ENCODE measurements around the gene PDE4B.
A peak's percentile ranks its signal among the peaks of the same experiment; 100 is the strongest.

PDE4B gene

DNA sequence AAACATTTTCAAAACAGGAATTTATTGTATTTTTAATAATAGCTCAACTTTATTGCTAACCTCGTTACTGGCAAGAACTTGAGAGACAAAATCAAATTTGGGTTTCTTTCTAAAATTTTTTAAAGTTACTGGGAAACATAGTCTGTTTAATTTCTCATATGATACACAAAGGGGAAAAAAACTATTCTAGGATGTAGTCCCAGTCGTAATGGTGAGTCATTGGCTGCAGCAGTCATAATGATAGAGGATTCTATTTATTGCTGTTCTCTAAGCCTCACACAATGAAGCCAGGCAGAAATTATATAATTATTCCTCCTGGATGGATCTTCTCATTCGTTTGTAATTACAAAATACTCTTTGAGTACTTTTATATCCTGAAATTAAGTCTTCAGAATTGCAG lies 414.8 kb downstream of the PDE4B start:
- no peak overlapping the region for H3K4me3 ChIP-seq (ENCODE audit: low read depth, low read length)
- DNase-seq (ENCODE audit: low read depth, low spot score): peak; percentile 58
- TF ChIP-seq, protein P1, sequence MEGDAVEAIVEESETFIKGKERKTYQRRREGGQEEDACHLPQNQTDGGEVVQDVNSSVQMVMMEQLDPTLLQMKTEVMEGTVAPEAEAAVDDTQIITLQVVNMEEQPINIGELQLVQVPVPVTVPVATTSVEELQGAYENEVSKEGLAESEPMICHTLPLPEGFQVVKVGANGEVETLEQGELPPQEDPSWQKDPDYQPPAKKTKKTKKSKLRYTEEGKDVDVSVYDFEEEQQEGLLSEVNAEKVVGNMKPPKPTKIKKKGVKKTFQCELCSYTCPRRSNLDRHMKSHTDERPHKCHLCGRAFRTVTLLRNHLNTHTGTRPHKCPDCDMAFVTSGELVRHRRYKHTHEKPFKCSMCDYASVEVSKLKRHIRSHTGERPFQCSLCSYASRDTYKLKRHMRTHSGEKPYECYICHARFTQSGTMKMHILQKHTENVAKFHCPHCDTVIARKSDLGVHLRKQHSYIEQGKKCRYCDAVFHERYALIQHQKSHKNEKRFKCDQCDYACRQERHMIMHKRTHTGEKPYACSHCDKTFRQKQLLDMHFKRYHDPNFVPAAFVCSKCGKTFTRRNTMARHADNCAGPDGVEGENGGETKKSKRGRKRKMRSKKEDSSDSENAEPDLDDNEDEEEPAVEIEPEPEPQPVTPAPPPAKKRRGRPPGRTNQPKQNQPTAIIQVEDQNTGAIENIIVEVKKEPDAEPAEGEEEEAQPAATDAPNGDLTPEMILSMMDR (IDR thresholded peaks at IDR 0.05; ENCODE audit: low read depth, low read length): no peak
- in situ Hi-C loops (cut with HindIII; ENCODE audit: low sequenced_read_pairs): no loop called here

DNA sequence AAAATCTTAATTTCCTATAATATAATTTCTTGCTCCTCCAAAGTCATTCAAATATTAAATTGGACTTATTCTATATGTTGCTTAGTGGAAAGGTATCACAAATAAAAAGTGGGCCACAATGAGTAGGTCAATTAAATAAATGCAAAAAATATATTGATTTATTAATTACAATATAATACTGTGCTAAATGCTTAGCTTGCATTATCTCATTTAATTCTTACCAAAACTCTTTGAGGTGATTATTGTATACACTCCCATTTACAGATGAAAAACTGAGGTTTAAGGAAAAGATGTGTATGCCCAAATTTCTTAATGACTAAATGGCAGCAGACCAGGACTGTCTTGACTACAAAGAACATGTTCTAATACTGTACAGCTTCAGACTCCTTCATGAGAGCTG lies 415.9 kb downstream of the PDE4B start:
- no peak overlapping the region for H3K4me3 ChIP-seq (ENCODE audit: low read depth, low read length)
- in situ Hi-C loops (cut with HindIII; ENCODE audit: low sequenced_read_pairs): no loop called here
- DNase-seq (ENCODE audit: low read depth, low spot score): no peak
- TF ChIP-seq, protein P1 (IDR thresholded peaks at IDR 0.05; ENCODE audit: low read depth, low read length): no peak

DNA sequence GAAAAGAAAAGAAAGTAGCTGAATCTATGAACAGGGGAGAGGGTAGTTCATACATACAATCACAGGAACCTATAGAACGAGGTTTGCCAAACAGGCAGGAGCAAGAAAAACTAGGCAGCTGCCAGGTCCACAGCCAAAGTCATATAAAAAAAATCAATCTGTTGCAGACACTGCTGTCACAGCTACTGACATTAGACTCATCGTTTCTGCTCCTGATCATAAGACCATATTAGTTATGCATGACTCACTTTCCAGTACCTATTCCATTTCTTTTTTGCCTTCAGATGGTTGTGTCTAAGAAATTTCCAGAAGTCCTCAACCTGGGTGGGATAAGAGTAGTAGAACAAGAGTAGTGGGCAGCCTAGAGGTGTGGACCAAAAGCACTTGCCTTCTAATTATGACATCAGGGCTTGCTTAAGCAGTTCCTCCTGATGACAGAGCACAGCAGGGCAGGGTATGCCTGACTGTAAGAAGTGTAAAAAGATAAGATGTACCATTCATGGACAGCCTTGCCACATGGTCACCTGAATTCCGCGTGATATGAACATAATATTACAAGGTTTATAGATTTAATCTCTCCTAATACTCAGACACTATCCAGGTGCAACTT lies 418.0 kb downstream of the PDE4B start:
- no peak for DNase-seq (ENCODE audit: low read depth, low spot score)
- TF ChIP-seq, protein P1 (IDR thresholded peaks at IDR 0.05; ENCODE audit: low read depth, low read length): no peak
- in situ Hi-C loops (cut with HindIII; ENCODE audit: low sequenced_read_pairs): no loop called here
- no peak overlapping the region for H3K4me3 ChIP-seq (ENCODE audit: low read depth, low read length)

DNA sequence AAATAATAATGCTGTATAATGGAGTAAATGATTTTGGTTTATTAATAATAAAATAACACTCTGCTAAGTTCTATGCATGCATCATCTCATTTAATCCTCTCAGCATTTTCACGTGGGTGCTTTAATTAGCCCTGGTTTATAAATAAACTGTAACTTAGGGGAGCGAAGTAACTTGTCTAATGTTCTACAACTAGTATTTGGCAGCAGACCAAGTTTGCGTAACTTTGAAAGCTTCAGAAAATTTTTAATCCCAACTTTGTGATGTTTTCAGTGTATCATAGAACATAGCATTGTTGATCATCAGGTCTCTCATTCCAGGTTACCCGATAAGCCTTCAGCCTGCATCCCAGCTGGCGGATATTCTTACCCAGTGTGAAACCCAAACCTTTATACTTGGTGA lies 418.8 kb downstream of the PDE4B start:
- no peak overlapping the region for H3K4me3 ChIP-seq (ENCODE audit: low read depth, low read length)
- TF ChIP-seq, protein P1 (IDR thresholded peaks at IDR 0.05; ENCODE audit: low read depth, low read length): no peak
- DNase-seq (ENCODE audit: low read depth, low spot score): no peak
- in situ Hi-C loops (cut with HindIII; ENCODE audit: low sequenced_read_pairs): no loop called here

DNA sequence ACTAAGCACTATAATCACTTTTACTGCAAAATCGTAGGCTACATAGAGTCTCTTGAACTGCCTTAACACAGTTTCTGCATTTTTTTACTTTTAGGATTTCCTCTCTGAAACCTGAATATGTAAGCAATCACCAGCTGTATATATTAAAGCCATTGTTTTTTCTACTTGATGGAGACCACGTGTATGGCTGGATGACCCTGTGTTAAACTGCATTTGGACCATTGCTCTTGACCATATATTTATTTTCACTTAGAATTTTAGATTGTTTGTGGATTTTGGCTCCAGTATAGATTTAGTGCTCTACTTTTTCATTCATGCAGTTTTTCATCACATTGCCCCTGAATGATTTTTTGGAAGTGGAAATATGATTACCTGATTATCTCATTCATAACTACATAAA lies 420.8 kb downstream of the PDE4B start:
- TF ChIP-seq, protein P1 (IDR thresholded peaks at IDR 0.05; ENCODE audit: low read depth, low read length): no peak

DNA sequence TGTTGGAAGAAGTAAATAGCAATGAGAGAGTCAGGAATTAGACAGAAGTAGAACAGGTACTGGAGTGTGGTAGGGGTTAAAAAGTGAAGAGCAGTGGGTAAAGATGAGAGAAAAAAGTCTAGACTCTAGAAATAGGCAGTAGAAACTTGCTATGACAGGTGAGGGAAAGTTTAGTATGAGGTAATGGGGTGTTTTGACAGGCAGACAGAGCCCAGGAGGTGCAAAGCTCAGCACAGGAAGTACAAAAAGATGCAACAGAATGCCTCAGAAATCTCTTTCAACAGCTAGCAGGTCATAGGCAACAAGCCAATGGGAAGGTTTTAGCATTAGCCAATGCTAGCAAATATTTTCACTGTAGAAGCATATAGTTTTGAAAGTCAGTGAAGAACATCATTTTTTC lies 422.2 kb downstream of the PDE4B start:
- in situ Hi-C loops (cut with HindIII; ENCODE audit: low sequenced_read_pairs): no loop called here
- TF ChIP-seq, protein P1 (IDR thresholded peaks at IDR 0.05; ENCODE audit: low read depth, low read length): no peak
- no peak overlapping the region for H3K4me3 ChIP-seq (ENCODE audit: low read depth, low read length)
- DNase-seq (ENCODE audit: low read depth, low spot score): no peak

More for the DNA sequence above, 420.8 kb downstream of the PDE4B start:
- no peak overlapping the region for H3K4me3 ChIP-seq (ENCODE audit: low read depth, low read length)
- in situ Hi-C loops (cut with HindIII; ENCODE audit: low sequenced_read_pairs): no loop called here
- DNase-seq (ENCODE audit: low read depth, low spot score): no peak

Data from astrocyte of the spinal cord (primary cell).